Esophagus mucosa (tissue), 1 donor: Measurements from ENCODE around the gene FGF23. TPM values are rescaled to one million over a fixed set of nuclear protein-coding genes. Genes with fewer than 3 reads are reported as not detected.
"Not testable (repeated sequence)": the region's sequence is repeated elsewhere in the genome, so short reads cannot be mapped to it uniquely, and the experiment has no call there.

ENCODE experiments used
- ATAC-seq: fragments of 200-7000 bp; cut with Tn5 transposase; one replicate; pipeline ENCODE4 v1.9.1; 2020
- total RNA-seq: library from RNA; stranded (reverse); gene quantifications from one replicate; pipeline ENCODE4 v1.2.4, GENCODE V29; 2023
- donor health status: DM: yes; HTN: yes; CAD: no.

FGF23 gene
- not detected for total RNA-seq

DNA sequence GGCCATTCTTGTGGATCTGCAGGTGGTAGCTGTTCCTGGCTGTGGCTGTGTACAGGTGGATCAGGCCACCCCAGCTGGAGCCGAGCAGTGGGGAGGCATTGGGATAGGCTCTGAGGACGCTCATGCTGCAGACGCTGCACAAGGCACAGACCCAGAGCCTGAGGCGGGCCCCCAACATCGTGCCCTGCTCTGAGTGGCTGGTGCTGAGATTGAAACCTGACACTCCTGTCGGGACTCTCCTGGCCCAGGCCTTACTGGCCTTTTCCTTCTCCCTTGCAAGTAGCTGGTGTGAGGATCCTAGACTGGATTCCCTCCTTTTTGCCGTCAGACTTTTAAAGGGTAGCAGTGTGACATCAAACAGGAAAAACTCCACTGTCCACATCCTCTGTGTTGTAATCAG, at the start of gene FGF23:
Gene FGF23, minus strand, starts transcription at position 308 of the 400 bp plus-strand sequence. Its CDS starts 130 bp downstream, at position 178.
- peak; percentile 53 for ATAC-seq

DNA sequence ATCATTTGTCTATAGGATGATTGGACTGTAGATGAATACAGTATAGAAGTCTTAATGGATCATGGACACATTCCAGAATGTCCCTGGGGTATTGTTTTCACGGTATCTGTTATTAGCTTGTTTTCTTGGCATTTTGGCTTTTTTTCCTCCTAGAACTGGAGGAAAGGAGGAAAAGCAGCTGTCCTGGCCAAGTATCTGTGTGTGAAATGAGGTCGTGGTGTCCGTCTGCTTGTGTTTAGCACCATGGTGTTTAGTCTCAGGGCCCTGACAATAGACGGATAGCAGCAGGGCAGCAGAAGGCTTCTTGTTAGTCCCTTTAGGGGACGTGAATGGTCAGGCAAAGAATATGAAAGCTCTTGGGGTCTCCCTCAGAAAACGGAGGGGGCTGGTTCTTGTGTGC, 44.9 kb upstream of the FGF23 start:
- ATAC-seq = no peak

DNA sequence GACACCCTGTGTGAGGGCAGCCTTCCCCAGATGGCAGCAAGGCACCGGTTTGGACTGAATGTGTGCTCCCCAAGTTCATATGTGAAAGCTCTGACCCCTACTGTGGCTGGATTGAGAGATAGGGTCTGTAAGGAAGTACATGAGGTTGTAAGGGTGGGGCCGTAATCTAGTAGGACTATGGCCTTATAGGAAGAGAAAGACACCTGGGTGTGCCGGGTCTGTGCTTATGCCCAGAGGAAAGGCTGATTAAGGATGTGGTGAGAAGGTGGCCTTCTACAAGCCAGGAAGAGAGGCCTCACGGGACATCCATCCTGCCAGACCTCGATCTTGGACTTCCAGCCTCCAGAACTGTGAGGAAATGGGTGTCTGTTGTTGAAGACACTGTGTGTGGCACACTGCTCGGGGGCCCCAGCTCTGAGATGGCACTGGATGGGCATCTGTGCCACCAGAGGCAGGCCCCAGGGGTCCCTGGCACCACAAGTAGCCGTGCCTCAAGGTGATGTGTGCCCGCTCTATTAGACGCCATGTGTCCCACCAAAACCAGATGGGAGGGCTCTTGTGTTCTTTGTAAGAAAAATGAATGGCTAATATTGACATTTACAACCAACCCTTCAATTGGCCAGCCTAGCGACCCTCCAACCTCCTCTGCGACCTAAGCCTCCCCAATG, 44.1 kb upstream of the FGF23 start:
- no peak for ATAC-seq

DNA sequence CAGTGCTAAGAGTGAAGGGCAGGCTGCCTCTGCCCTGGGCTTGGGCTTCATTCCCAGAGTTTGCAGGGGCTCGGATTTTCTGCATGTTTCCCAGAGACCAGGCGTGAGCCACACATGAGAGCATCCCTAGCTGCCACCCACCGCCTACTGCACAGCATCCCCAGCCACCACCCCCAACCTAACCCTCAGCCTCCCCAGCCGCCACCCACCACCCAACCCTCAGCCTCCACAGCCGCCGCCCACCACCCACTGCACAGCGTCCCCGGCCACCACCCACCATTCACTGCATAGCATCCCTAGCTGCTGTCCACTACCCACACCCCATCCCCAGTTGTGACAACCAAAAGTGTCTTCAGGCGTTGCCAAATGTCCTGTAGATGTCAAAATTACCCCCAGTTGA, 43.5 kb upstream of the FGF23 start:
- ATAC-seq = no peak

DNA sequence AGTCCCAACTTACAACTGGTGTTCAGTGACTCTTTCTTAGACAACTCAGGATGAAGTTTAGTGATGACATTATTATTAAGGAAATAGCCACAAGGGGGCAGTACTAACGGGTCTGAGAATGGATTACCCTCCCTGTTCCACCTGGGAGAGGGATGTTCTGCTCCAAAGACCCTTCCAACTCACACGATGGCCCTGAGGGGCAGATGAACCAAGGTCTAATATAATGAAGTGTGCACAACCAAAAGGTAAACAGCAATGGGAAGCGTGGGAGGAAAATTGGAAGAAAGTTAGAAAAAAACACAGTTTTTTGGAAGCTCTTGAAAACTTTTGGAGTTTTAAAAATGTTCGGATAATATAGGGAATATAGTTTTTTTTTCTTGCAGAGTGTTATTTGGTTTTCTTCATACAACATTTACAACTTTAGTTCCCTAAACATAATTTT, 42.1 kb upstream of the FGF23 start:
- peak; percentile 52 for ATAC-seq

DNA sequence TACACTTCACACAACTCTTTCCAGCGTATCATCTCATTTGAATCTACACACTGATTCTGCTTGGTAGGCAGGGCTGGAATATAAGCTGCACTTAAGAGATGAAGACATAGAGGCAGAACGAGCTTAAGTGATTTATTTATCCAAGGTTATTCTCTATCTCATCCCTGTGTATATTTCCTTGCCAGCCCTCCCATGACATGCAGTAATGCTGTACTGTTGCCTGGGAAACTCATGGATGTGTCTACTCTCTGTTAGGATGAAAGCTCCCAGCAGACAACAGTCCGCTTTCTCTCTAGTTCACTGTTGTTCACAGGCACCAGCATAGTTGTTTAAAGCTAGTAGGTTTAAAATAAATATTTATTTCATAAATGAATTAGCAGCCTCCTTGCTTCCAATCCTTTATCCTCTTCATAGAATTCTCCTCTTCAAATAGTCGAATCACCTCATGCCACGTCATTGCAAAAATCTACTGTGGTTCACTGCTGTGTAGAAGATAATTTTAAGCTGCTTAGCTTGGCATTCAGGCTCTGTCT, 40.7 kb upstream of the FGF23 start:
- no peak for ATAC-seq

DNA sequence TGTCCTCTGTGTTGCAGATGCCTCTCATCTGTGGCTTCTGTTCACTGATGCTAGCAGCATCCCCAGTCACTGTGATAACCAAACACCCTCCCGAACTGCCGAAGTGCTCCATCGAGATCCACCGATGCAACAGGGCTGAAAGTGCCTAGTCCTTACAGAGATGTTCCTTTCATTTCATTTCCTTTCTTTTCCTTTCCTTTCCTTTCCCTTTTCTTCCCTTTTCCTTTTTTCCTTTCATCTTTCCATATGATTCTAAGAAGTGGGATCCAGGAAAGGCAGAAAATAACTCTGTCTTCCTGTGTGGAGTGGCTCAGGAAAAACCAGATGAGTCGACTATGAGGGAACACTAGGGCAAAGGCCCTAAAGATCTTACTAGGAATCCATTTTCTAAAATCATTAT, 39.4 kb upstream of the FGF23 start:
- ATAC-seq = no peak

DNA sequence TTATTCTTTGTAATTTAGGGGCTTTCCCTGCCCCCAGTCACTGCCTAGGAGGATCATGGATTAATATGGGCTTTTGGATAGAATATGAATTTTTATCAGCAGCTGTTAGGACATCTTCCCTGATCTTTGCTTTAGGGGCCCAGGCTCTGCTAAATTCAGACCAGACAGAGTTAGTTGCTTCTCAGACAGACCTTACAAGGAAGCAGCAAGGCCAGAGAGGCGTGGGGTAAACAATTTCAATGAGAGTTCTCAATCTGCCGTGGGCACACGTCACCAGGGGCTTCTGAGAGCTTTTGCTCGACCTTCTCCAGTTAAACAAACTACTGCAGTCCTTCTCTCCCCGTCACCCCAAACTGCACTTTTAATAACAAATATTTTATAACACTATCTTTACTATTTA, 38.4 kb upstream of the FGF23 start:
- ATAC-seq = no peak

DNA sequence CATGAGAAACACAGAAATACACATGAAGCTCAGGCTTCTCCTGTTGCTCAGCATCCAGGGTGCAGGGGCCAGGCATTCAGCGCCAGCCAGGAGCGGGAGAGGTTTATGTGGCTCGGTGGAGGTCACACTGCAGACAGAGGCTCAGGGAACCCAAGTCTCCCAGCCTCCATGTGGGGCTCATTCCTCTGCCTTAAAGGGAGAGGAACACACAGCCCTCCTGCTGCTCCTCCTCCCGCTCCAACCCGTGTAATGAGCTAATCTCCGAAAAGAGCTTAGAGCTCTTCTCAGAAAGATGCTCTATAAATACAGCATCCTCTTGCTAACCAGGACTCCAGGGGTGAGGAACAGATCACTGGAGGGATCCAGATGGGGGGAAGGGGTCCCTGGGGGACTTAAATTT, 37.9 kb upstream of the FGF23 start:
- no peak for ATAC-seq

DNA sequence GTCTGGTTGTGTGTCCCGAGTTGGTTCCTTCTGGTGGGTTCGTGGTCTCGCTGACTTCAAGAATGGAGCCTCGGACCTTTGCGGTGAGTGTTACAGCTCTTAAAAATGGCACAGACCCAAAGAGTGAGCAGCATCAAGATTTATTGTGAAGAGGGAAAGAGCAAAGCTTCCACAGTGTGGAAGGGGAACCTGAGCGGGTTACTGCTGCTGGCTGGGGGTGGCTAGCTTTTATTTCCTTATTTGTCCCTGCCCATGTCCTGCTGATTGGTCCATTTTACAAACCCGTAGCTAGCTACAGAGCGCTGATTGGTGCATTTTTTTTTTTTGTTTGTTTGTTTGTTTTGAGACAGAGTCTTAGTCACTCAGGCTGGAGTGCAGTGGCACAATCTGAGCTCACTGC, 36.8 kb upstream of the FGF23 start:
- no peak for ATAC-seq

DNA sequence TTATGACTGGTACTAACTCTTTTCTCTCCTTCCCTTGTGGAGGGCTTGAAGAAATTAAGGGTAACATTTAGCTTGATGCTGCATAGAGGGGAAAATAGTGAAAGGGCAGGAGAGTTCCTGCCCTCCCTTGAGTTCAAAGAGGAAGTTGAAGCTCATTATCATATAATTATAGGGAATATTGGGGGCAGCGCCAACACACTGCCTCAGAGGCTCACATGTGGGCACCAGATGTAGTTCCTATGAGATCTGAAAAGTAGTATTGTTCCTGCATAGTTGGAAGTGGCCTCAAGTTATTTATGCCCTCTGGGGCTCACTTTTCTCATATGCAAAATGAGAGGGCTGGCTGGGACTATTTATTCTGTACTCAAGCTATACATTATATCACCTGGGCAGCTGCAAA, 33.0 kb upstream of the FGF23 start:
- ATAC-seq = no peak

DNA sequence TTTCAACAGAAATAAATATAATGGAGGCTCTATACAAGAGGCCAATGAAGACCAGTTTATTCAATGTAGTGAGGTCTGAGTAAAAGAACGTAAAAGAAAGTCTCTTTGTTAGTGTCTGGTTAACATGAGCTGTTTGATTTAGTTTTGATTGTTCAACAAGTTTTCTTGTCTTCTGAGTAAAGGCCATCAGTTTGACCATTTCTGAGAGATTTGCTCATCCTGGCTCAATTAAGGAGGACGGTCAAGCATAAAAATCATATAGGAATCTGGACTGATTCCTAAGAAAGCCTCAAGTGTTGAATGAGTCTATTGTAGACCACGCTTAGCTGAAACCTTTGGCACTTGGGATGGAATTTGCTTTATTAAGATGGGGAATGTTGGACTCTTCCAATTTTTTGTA, 32.5 kb upstream of the FGF23 start:
- ATAC-seq = no peak

DNA sequence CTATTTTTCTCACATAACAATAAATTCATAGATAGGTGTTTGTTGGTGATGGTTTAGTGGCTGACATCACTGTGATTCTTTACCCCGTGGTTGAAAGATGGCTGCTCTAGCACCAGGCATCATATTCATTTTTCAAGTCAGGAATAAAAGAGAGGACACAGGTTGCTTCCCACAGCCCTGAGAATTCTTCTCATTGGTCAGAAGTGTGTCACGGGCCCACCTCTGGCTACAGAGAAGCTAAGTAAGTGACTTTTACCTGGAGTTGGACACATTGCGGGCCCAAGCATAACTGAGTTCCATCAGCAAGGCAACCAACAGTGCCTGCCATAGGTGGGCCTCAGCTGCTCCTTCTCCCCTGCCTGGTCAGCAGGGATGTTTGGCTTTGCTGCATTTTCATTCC, 27.6 kb upstream of the FGF23 start:
- ATAC-seq = no peak

DNA sequence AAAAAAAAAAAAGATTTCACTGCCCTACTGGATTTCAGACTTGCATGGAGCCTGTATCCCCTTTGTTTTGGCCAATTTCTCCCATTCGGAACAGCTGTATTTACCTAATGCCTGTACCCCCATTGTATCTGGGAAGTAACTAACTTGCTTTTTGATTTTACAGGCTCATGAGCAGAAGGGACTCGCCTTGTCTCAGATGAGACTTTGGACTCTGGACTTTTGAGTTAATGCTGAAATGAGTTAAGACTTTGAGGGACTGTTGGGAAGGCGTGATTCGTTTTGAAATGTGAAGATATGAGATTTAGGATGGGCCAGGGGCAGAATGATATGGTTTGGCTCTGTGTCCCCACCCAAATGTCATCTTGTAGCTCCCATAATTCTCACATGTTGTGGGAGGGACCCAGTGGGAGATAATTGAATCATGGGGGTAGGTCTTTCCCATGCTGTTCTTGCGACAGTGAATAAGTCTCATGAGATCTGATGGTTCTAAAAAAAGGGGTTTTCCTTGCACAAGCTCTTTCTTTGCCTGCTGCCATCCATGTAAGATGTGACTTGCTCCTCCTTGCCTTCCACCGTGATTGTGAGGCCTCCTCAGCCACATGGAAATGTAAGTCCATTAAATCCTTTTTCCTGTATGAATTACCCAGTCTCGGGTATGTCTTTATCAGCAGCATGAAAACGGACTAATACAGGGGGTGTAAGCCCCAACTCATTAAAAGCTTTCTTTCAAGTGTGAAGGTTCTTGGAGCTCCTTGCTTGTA, 25.5 kb upstream of the FGF23 start:
- not testable (repeated sequence) for ATAC-seq

DNA sequence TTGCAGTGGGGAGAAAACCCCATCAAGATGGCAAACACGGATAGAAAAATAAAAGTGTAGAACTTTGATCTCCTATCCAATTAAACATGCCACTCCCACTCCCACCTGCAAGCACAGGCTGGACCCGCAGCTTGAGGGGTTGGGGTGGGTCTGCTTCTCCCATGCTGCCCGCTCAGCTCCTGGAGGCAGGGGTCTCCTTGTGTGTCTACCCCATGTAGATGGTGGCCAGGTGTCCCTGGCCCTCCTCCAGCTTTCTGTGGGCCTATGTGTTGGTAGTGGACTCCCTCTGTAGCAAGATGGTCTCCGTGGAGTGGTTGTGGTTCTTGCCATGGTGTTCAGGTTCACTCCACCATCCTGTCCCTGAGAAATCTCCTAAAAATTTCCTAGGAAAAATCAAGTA, 23.5 kb upstream of the FGF23 start:
- ATAC-seq = no peak

DNA sequence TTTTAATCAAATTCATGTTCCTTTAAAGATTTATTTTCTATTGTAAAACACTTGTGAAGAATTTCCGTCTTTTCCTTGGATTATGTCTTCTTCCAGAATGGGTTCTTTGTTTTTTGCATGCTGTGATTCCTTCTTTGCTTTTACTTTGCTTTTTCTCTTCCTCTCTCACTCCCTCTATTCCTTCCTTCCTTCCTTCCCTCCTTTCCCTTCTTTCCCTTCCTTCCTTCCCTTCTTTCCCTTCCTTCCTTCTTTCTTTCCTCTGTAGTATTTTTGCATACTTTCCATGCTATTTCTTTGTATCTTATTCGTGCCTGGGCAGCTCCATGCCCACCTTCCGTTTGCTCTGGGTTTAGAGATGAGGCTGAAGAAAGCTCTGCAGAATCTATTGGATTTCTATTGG, 21.6 kb upstream of the FGF23 start:
- ATAC-seq = no peak

DNA sequence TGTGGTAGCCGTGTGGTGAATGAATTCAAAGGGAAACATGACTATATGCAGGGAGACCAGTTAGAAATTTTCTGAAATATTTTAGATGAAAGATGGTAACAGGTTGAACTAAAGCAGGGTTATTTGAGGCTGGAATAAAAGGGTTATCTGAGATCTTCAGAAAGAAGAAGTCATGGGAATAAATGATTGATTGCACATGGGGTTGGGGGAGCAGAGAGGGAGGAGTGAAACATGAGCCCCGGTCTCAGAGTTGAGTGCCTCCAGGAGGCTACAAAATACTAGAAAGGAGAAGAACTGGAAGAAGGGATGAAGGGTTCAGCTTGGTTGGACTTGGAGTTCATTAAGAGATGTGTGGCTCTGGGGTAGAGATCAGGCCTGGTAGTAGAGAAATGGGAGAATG, 16.3 kb upstream of the FGF23 start:
- no peak for ATAC-seq

DNA sequence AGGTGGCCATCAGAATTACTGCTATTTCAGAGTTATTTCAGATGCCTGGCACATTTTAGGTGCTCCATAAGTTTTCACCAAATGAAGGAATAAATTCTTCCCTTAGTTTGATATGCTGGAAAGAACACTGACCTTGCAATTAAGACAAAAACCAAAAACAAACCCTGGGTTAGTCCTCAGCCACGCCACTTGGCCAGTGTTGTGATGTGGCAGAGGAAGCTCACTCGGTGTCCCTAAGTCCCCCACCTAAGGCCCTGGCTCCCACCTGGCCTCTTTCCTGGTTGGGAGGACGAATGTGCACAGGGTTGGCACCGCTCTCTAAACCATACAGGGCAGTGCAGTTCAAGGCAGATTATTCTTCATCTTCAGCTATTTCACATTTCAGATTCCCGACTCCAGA, 13.7 kb upstream of the FGF23 start:
- ATAC-seq = no peak

DNA sequence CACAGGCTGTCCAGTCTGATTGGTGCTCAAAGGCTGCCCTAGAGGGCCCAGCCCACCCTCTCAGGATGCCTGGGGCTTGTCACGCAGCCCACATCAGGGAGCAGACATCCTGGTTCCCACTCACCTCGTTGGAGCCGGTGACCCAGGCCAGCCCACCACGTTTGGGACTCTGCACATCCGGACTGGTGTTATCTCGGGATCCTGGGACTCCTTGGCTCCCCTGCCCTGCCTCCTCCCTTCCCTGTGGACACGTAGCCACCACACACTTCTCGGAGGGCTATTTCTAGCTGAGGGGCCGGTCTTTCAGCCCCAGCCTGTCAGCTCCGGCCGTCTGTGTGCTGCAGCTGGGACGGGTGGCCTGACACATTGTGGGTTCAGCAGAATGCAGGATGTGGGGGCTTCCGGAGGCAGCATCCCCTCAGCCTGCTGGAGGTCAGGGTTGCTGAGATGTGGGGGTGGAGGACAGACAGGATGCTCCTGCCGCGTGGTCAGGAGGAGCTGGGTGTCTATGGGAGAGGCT, 12.8 kb upstream of the FGF23 start:
- no peak for ATAC-seq

DNA sequence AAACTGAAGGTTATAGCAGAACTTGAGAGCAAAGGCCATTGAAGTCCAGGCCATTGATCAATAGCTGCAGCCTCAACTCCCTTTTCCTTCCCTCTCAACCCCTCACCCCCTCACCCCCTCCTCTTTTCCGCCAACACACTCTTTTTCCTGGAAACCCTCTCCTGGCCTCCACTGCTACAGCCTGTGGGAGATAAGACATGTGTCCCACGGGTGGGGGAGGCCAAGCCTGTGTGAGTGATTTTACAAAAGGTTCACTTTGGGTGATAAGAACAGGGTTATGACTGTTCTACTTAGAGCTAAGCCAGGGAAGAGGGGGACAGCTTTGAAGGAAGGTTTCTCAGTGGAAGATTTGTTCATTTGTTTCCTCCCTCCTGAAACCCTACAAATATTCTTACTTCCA, 9.2 kb upstream of the FGF23 start:
- ATAC-seq = no peak

DNA sequence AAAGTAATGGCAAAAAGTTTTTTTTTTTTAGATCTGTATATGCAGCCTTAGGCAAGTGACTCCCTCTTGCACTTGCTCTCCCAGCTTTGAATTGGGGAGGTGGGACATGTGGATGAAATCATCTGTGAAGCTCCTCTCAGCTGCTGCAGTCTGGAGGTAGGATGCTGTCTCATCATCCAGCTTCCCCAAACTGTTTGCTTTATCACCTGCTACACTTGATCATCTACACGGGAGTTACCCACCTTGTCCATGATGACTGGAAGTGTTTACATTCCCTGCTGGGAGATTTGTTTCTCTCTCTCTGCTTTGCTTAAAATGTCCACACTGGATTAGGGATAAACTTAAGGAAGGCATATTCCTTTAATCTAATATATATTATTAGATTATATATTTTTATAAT, 8.5 kb upstream of the FGF23 start:
- ATAC-seq = no peak

DNA sequence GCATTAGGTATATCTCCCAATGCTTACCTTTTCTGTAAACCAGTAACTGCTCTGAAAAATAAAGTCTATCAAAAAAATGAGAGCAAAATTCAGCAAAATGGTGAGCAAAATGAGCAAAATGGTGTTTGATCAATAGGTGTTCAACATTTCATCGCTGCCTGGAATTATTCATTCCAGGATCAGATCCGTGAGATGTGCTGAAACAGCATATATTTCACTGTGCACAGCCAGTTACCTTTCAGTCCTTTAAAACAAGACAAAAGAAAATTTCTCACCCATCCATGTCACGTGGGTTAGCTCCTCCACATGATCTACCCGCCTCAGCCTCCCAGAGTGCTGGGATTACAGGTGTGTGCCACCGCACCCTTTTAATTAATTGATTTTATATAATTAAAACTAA, 8.1 kb upstream of the FGF23 start:
- ATAC-seq = no peak

DNA sequence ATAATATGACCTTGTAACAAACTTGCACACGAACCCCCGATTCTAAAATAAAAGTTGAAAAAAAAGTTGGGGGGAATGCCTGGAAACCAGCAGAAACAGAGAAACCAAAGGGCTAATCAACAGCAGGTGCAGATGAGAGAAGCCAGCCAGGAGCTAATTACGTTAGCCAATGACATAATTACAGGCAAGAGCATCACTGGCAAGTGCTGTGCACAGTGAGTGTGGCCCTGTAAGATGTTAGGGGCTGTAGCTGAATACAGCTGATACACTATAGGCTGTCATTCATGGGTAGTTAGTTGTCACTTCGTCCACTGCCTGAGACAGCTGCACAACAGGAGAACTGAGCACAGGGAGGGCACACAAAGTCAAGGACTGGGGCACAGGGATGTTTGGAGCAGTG, 7.3 kb upstream of the FGF23 start:
- ATAC-seq = no peak

DNA sequence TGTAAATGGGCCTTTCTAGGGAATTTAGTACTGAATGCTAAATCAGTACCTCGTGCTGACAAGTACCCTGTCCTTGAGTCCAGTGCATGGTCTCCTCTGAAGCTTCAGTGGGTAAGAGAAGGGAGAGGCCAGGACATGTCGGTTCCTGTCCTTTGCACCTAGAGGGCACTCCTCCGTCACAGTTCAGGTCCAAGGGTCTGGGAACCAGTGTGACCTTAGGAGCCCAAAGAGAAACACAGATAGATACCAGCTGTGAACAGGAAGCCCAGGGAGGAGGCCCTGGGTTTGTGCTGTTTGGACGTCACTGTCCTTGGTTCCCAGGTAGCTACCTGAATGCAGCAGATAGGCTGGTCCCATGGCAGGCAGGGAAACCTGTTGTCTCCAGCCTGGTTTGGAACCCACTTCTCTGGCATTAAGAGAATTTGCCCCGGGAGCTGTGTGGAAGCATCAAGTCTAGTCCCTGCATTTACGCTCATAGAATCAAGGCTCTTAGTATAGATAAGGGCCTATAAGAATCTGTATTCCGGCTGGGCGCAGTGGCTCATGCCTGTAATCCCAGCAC, 3.9 kb upstream of the FGF23 start:
- no peak for ATAC-seq
